Esophagus (tissue), 2 donors: ENCODE measurements around the gene DSP. TPM values are rescaled to one million over a fixed set of nuclear protein-coding genes. Genes with fewer than 3 reads are reported as not detected.

ENCODE experiments used
- H3K27ac ChIP-seq, 2 donors: one replicate each; pipeline ENCODE4 v1.5.1; 2013; ENCODE audit warnings: low read depth in 2 of 2, mild to moderate bottlenecking in 2 of 2, inconsistent platforms in 1 of 2, low read length in 1 of 2, moderate library complexity in 1 of 2
- H3K27me3 ChIP-seq, 2 donors: one replicate each; pipeline ENCODE4 v1.6.1; 2013; ENCODE audit warnings: low read length in 2 of 2, control low read depth in 1 of 2, mild to moderate bottlenecking in 1 of 2; ENCODE audit not compliant: insufficient read depth in 2 of 2, control insufficient read depth in 1 of 2
- H3K36me3 ChIP-seq, 2 donors: one replicate each; pipeline ENCODE4 v1.6.1; 2013; ENCODE audit warnings: low read length in 1 of 2; ENCODE audit not compliant: control insufficient read depth in 2 of 2, insufficient read depth in 2 of 2
- H3K4me1 ChIP-seq, 2 donors: one replicate each; pipeline ENCODE4 v1.6.1; 2013; ENCODE audit warnings: low read length in 1 of 2; ENCODE audit not compliant: control insufficient read depth in 2 of 2, insufficient read depth in 2 of 2
- H3K4me3 ChIP-seq, 2 donors: one replicate each; pipeline ENCODE4 v1.5.1; 2013; ENCODE audit warnings: low read length in 2 of 2, mild to moderate bottlenecking in 2 of 2, low read depth in 1 of 2, moderate library complexity in 1 of 2
- H3K9me3 ChIP-seq, 2 donors: one replicate each; pipeline ENCODE4 v1.6.1; 2013; ENCODE audit warnings: mild to moderate bottlenecking in 2 of 2, low read depth in 1 of 2, low read length in 1 of 2, moderate library complexity in 1 of 2; ENCODE audit not compliant: control insufficient read depth in 2 of 2, insufficient read depth in 1 of 2
- WGBS, 2 donors: extraction: QIAGEN DNeasy Blood & Tissue Kit; methylation state at CpG; one replicate each; pipeline ENCODE4 v1.1.7; 2013; 5-methylcytosine and 5-hydroxymethylcytosine counted together
- polyA plus RNA-seq, 2 donors: library from polyadenylated mRNA; stranded (reverse); fragments of 200-250 nt; gene quantifications; one replicate each; pipeline ENCODE4 v1.2.3, GENCODE V29; 2013
- donor health status: healthy with polysubstance abuse.
- donor health status: Bipolar disorder and iron deficiency.

Gene DSP
- polyA plus RNA-seq, 2 donors = 182 to 349 TPM

GRCh38 chr6:7629321-7629720, 87.8 kb downstream of the DSP start:
- WGBS, 2 donors = 56 to 58% methylated on average over 2 of the region's 2 CpGs
- Histone ChIP-seq H3K27me3 (peaks cover 0 to 4% of the 10 kb centered on the region in 2 donors), H3K4me1 (no peaks in the 10 kb centered on the region), H3K27ac (no peak overlapping the region), H3K9me3 (no peaks in the 10 kb centered on the region), H3K36me3 (no peaks in the 10 kb centered on the region), H3K4me3 (no peak overlapping the region)

- Histone ChIP-seq H3K27ac (no peak overlapping the region), H3K36me3 (no peaks in the 10 kb centered on the region), H3K4me1 (no peaks in the 10 kb centered on the region), H3K27me3 (peaks cover 0 to 4% of the 10 kb centered on the region in 2 donors), H3K4me3 (no peak overlapping the region), H3K9me3 (no peaks in the 10 kb centered on the region)
- WGBS, 2 donors = 85 to 87% methylated on average over 5 of the region's 5 CpGs
Observed at GRCh38 chr6:7630792-7631191, 89.3 kb downstream of the DSP start.

GRCh38 chr6:7631466-7631865, 90.0 kb downstream of the DSP start:
- no peak overlapping the region for H3K4me3 ChIP-seq
- no peak overlapping the region for H3K27ac ChIP-seq
- H3K9me3 ChIP-seq = no peaks in the 10 kb centered on the region
- no peaks in the 10 kb centered on the region for H3K36me3 ChIP-seq
- H3K27me3 ChIP-seq = peaks cover 0 to 4% of the 10 kb centered on the region in 2 donors
- WGBS, 2 donors = 56 to 61% methylated on average over 5 of the region's 5 CpGs
- no peaks in the 10 kb centered on the region for H3K4me1 ChIP-seq

- Histone ChIP-seq H3K27me3 (peaks cover 0 to 4% of the 10 kb centered on the region in 2 donors), H3K27ac (no peak overlapping the region), H3K9me3 (no peaks in the 10 kb centered on the region), H3K36me3 (no peaks in the 10 kb centered on the region), H3K4me3 (no peak overlapping the region), H3K4me1 (no peaks in the 10 kb centered on the region)
- 74 to 76% methylated on average over 9 of the region's 9 CpGs for WGBS, 2 donors
Observed at GRCh38 chr6:7632501-7633290, 91.2 kb downstream of the DSP start.

- 37 to 45% methylated on average over 4 of the region's 4 CpGs for WGBS, 2 donors
- H3K4me3 ChIP-seq = no peak overlapping the region
- H3K9me3 ChIP-seq = no peaks in the 10 kb centered on the region
Observed at GRCh38 chr6:7633361-7633760, 91.9 kb downstream of the DSP start.

GRCh38 chr6:7636151-7636550, 94.7 kb downstream of the DSP start:
- no peaks in the 10 kb centered on the region for H3K4me1 ChIP-seq
- no peak overlapping the region for H3K27ac ChIP-seq
- H3K27me3 ChIP-seq = no peaks in the 10 kb centered on the region
- H3K36me3 ChIP-seq = no peaks in the 10 kb centered on the region
- H3K9me3 ChIP-seq = no peaks in the 10 kb centered on the region
- H3K4me3 ChIP-seq = no peak overlapping the region
- 87 to 92% methylated on average over 1 of the region's 1 CpG for WGBS, 2 donors

More at GRCh38 chr6:7633361-7633760, 91.9 kb downstream of the DSP start:
- peaks cover 0 to 4% of the 10 kb centered on the region in 2 donors for H3K27me3 ChIP-seq
- H3K4me1 ChIP-seq = no peaks in the 10 kb centered on the region
- H3K27ac ChIP-seq = no peak overlapping the region
- no peaks in the 10 kb centered on the region for H3K36me3 ChIP-seq

Other genes with a start within 250 kb of the DSP start
- 10 to 100 TPM; 14.4 to 47.4 TPM for gene SSR1, start 228.5 kb upstream of the DSP start, polyA plus RNA-seq
- under 1 TPM; 0.02 TPM for gene CAGE1, start 151.9 kb upstream of the DSP start, polyA plus RNA-seq
- gene RIOK1, start 151.9 kb upstream of the DSP start, polyA plus RNA-seq = 10 to 100 TPM; 10.2 to 13.5 TPM
- gene SNRNP48, start 48.5 kb downstream of the DSP start, polyA plus RNA-seq = 1 to 10 TPM; 3.2 to 3.5 TPM
- gene BMP6, start 184.4 kb downstream of the DSP start, polyA plus RNA-seq = under 1 TPM; 0.26 to 0.55 TPM